ENCODE data around the gene GAA.

GRCh38 chr17:80153004-80153403 lies 51.6 kb downstream of the GAA start:
- TF ChIP-seq EZH2 (IDR thresholded peaks at IDR 0.05) (no peak), POLR2AphosphoS5 (IDR thresholded peaks at IDR 0.05; ENCODE audit: low read depth, low read length) (no peak), YY1 (IDR thresholded peaks at IDR 0.05; ENCODE audit: extremely low read depth, insufficient replicate concordance, low read depth, low read length) (no peak), ZNF274 (IDR thresholded peaks at IDR 0.05; ENCODE audit: low read depth, low read length) (no peak), SP1 (IDR thresholded peaks at IDR 0.05; ENCODE audit: low read depth) (no peak), CTCF (IDR thresholded peaks at IDR 0.05 in 2 of 3, conservative IDR thresholded peaks at IDR 0.05 in 1 of 3; ENCODE audit: borderline replicate concordance in 1 of 3, insufficient read depth in 1 of 3, low read depth in 2 of 3, low read length in 2 of 3) (no peak), SRF (IDR thresholded peaks at IDR 0.05; ENCODE audit: low read depth) (no peak), POLR2A (IDR thresholded peaks at IDR 0.05; ENCODE audit: borderline replicate concordance, extremely low read depth, insufficient read depth, insufficient read length) (no peak), RAD21 (IDR thresholded peaks at IDR 0.05; ENCODE audit: low read depth) (no peak), MAX (IDR thresholded peaks at IDR 0.05) (no peak), EGR1 (IDR thresholded peaks at IDR 0.05; ENCODE audit: low read depth) (no peak), EZH2phosphoT487 (IDR thresholded peaks at IDR 0.05; ENCODE audit: borderline replicate concordance) (no peak)

All from HCT116 (cell line).